ENCODE results near the gene CORO2B.

DNA sequence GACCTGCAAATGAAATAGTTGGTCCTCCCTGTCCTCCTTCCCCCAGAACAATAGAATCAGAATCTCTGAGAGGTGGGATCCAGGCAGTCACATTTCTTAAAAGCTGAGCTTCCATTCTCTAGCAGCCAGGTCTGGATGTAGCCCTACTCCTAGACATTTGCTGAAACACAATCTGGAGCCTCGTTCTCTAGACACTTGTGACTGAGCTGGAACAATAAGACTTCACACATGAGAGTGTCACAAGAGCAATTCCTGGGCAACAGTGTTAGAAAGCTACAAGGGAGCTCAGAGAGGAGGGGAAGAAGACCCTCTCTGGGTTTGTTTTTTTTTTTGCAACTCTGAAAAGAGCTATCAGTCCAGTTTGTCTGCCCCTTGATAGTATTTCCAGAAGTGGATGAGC, 14.5 kb downstream of the CORO2B start:
- TF ChIP-seq, protein P1, sequence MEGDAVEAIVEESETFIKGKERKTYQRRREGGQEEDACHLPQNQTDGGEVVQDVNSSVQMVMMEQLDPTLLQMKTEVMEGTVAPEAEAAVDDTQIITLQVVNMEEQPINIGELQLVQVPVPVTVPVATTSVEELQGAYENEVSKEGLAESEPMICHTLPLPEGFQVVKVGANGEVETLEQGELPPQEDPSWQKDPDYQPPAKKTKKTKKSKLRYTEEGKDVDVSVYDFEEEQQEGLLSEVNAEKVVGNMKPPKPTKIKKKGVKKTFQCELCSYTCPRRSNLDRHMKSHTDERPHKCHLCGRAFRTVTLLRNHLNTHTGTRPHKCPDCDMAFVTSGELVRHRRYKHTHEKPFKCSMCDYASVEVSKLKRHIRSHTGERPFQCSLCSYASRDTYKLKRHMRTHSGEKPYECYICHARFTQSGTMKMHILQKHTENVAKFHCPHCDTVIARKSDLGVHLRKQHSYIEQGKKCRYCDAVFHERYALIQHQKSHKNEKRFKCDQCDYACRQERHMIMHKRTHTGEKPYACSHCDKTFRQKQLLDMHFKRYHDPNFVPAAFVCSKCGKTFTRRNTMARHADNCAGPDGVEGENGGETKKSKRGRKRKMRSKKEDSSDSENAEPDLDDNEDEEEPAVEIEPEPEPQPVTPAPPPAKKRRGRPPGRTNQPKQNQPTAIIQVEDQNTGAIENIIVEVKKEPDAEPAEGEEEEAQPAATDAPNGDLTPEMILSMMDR (IDR thresholded peaks at IDR 0.05; ENCODE audit: low read depth, low read length): no peak
- TF ChIP-seq MYC (IDR thresholded peaks at IDR 0.05; ENCODE audit: low read depth, low read length): no peak
